Measurements from ENCODE around the gene STUM. TPM values are rescaled to one million over a fixed set of nuclear protein-coding genes. Genes with fewer than 3 reads are reported as not detected.

Gene STUM
- total and polyA plus RNA-seq, 2 of the 8 experiments (the other 6 are each of a cell fraction or from before 2014, with no cell fraction given): 0.76 to 1.2 TPM

- Histone ChIP-seq H3K27ac (ENCODE audit: low read depth, low read length) (no peak overlapping the region), H4K8ac (ENCODE audit: extremely low read depth, insufficient read depth, low read length) (no peak overlapping the region), H2BK15ac (ENCODE audit: low read length) (no peak overlapping the region), H2AK5ac (ENCODE audit: low read depth, low read length) (no peak overlapping the region), H3K4me2 (ENCODE audit: insufficient read depth in 1 of 2, low read depth in 2 of 2, low read length in 2 of 2) (no peak overlapping the region), H4K5ac (ENCODE audit: insufficient read length, low read depth, low read length) (no peak overlapping the region), H3K56ac (replicated peaks; ENCODE audit: insufficient read length, low read depth, low read length) (no peak overlapping the region), H3K36me3 (ENCODE audit: control insufficient read depth in 2 of 4, insufficient read depth in 4 of 4, low read length in 3 of 4) (no peaks in the 10 kb centered on the region), H2BK120ac (replicated peaks; ENCODE audit: low read depth, low read length) (no peak overlapping the region), H2BK12ac (ENCODE audit: low read depth, low read length) (no peak overlapping the region), H3K4ac (replicated peaks; ENCODE audit: insufficient read length, low read depth, low read length) (no peak overlapping the region), H3K9ac (replicated peaks in 1 of 4; ENCODE audit: extremely low read depth in 1 of 4, low read depth in 3 of 4, low read length in 3 of 4) (no peak overlapping the region), H3K27me3 (replicated peaks in 1 of 4; ENCODE audit: control insufficient read depth in 3 of 4, extremely low read depth in 1 of 4, insufficient read depth in 3 of 4, low read length in 3 of 4) (peaks cover 0 to 4% (median 4%) of the 10 kb centered on the region in 4 experiments; a peak in 6 of 7 replicates), H4K91ac (replicated peaks; ENCODE audit: insufficient read length, low read length) (no peak overlapping the region), H3K9me3 (ENCODE audit: insufficient read depth in 2 of 2, low read depth in 1 of 2, low read length in 1 of 2) (0 out of 4 replicates have a peak, but pooled peaks cover 0 to 3% of the 10 kb centered on the region in 2 experiments), H2BK5ac (ENCODE audit: low read depth, low read length) (no peak overlapping the region), H3K18ac (ENCODE audit: extremely low read depth, low read length) (no peak overlapping the region), H3K4me1 (replicated peaks in 1 of 4; ENCODE audit: control insufficient read depth in 3 of 4, insufficient read depth in 4 of 4, low read length in 3 of 4) (no peaks in the 10 kb centered on the region), H3K14ac (ENCODE audit: insufficient read length) (no peak overlapping the region), H2AFZ (ENCODE audit: low read length) (no peak overlapping the region), H3K79me1 (ENCODE audit: low read depth, low read length) (no peaks in the 10 kb centered on the region), H3K23me2 (ENCODE audit: low read depth, low read length) (no peaks in the 10 kb centered on the region), H3K23ac (ENCODE audit: insufficient read length) (no peak overlapping the region), H3K4me3 (ENCODE audit: extremely low read depth in 1 of 4, insufficient read depth in 2 of 4, low read depth in 3 of 4, low read length in 4 of 4) (no peak overlapping the region), H3K79me2 (ENCODE audit: control insufficient read depth in 1 of 2, insufficient read depth in 2 of 2, low read length in 2 of 2) (no peaks in the 10 kb centered on the region), H2BK20ac (ENCODE audit: low read length) (no peak overlapping the region), H4K20me1 (replicated peaks in 1 of 2; ENCODE audit: control insufficient read depth in 1 of 2, insufficient read depth in 2 of 2, low read length in 2 of 2) (no peaks in the 10 kb centered on the region)
- no peak for FAIRE-seq
- TF ChIP-seq POLR2A (IDR thresholded peaks at IDR 0.05; ENCODE audit: control extremely low read depth in 1 of 2, low read depth in 2 of 2, low read length in 2 of 2) (no peak), E2F6 (IDR thresholded peaks at IDR 0.05) (no peak), JUND (IDR thresholded peaks at IDR 0.05; ENCODE audit: low read length) (no peak), CREB1 (IDR thresholded peaks at IDR 0.05) (no peak), YY1 (IDR thresholded peaks at IDR 0.05; ENCODE audit: low read depth, low read length) (no peak), POU5F1 (IDR thresholded peaks at IDR 0.05; ENCODE audit: low read depth, low read length) (no peak), TCF12 (IDR thresholded peaks at IDR 0.05; ENCODE audit: low read depth, low read length) (no peak), SIRT6 (IDR thresholded peaks at IDR 0.05; ENCODE audit: low read length) (no peak), RAD21 (IDR thresholded peaks at IDR 0.05 in 1 of 2, conservative IDR thresholded peaks at IDR 0.05 in 1 of 2; ENCODE audit: low read depth in 2 of 2, low read length in 2 of 2) (no peak), SIX5 (IDR thresholded peaks at IDR 0.05; ENCODE audit: low read depth, low read length) (no peak), BACH1 (IDR thresholded peaks at IDR 0.05; ENCODE audit: low read length) (no peak)
- no peak for DNase-seq (ENCODE audit: low read depth in 1 of 2, low spot score in 2 of 2)
- ChIA-PET POLR2A (ENCODE audit: partially characterized antibody) (no interaction called here), CTCF (ENCODE audit: partially characterized antibody) (no interaction called here)
Measured at GRCh38 chr1:226622012-226622411, 73.4 kb downstream of the STUM start.

Measured in H1 (cell line).